KMS-11 (cell line): ENCODE data around the gene RBM18.

ENCODE experiments used
- H2AFZ ChIP-seq: fragments of 200-600 bp; sonication (generic); 2 replicates; pipeline ENCODE4 v1.6.1; 2016; ENCODE audit warnings: antibody characterized with exemption, mixed run types, low read depth
- H3K27ac ChIP-seq: fragments of 200-600 bp; sonication (generic); 2 replicates; pipeline ENCODE4 v1.6.1; 2016; ENCODE audit warnings: mild to moderate bottlenecking, mixed run types
- H3K27me3 ChIP-seq: fragments of 200-600 bp; sonication (generic); 2 replicates; pipeline ENCODE4 v1.6.1; 2017; ENCODE audit warnings: mild to moderate bottlenecking, low read depth, mixed run types, moderate library complexity; ENCODE audit not compliant: insufficient read depth
- H3K36me3 ChIP-seq: fragments of 200-600 bp; sonication (generic); 2 replicates; pipeline ENCODE4 v1.6.1; 2017; ENCODE audit warnings: mild to moderate bottlenecking, mixed run types; ENCODE audit not compliant: insufficient read depth
- H3K4me1 ChIP-seq: fragments of 200-600 bp; sonication (generic); 2 replicates; pipeline ENCODE4 v1.6.1; 2016; ENCODE audit warnings: mild to moderate bottlenecking, low read depth, mixed run types; ENCODE audit not compliant: poor library complexity, severe bottlenecking
- H3K4me2 ChIP-seq: fragments of 200-600 bp; sonication (generic); 2 replicates; pipeline ENCODE4 v1.7.0; 2016; ENCODE audit warnings: mild to moderate bottlenecking, mixed run types
- H3K4me3 ChIP-seq: fragments of 200-600 bp; sonication (generic); IDR thresholded peaks from 2 replicates; pipeline ENCODE4 v1.6.1; 2017; ENCODE audit warnings: low read depth, low read length, mixed read lengths; ENCODE audit not compliant: insufficient read depth
- H3K79me2 ChIP-seq: fragments of 200-600 bp; sonication (generic); 2 replicates; pipeline ENCODE4 v1.6.1; 2016; ENCODE audit warnings: low read depth, mixed run types; ENCODE audit not compliant: insufficient read depth
- H3K9ac ChIP-seq: fragments of 200-600 bp; sonication (generic); 2 replicates; pipeline ENCODE4 v1.6.1; 2016; ENCODE audit warnings: mild to moderate bottlenecking, mixed run types
- H4K20me1 ChIP-seq: fragments of 200-600 bp; sonication (generic); 2 replicates; pipeline ENCODE4 v1.6.1; 2016; ENCODE audit warnings: mild to moderate bottlenecking, mixed run types; ENCODE audit not compliant: insufficient read depth
- TF ChIP-seq, protein P1 (sequence below): fragments of 200-600 bp; sonication (generic); conservative IDR thresholded peaks from 2 replicates; pipeline ENCODE4 v1.6.1; 2017; ENCODE audit warnings: low read depth, mild to moderate bottlenecking, antibody characterized with exemption, low read length, moderate library complexity, mixed read lengths

The RBM18 gene

DNA sequence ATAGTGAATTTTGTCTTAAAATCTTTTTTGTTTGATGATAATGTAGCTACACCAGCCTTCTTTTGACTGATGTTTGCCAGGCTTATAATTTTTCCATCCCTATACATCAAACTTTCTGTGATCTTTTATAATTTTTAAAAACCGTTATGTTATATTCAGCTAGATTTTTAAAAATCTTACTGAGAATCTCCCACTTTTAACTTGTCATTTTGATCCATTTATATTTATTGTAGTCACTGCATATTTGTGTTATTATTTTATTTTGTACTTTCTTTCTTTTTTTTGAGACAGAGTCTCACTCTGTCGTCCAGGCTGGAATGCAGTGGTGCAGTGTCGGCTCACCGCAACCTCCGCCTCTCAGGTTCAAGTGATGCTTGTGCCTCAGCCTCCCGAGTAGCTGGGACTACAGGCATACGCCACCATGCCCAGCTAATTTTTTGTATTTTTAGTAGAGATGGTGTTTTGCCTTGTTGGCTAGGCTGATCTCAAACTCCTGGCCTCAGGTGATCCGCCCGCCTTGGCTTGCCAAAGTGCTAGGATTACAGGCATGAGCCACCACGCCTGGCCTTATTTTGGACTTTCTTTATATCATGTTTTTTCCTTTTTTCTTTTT, 12.8 kb upstream of the RBM18 start:
- H3K36me3 ChIP-seq, result 0 out of 2 replicates have a peak, but pooled peaks cover 4% of the 10 kb centered on the region
- no peaks in the 10 kb centered on the region for H3K27me3 ChIP-seq
- H3K4me2 ChIP-seq, result no peak overlapping the region
- no peaks in the 10 kb centered on the region for H4K20me1 ChIP-seq
- H3K4me1 ChIP-seq, result no peaks in the 10 kb centered on the region
- H2AFZ ChIP-seq, result no peak overlapping the region
- TF ChIP-seq, protein P1, sequence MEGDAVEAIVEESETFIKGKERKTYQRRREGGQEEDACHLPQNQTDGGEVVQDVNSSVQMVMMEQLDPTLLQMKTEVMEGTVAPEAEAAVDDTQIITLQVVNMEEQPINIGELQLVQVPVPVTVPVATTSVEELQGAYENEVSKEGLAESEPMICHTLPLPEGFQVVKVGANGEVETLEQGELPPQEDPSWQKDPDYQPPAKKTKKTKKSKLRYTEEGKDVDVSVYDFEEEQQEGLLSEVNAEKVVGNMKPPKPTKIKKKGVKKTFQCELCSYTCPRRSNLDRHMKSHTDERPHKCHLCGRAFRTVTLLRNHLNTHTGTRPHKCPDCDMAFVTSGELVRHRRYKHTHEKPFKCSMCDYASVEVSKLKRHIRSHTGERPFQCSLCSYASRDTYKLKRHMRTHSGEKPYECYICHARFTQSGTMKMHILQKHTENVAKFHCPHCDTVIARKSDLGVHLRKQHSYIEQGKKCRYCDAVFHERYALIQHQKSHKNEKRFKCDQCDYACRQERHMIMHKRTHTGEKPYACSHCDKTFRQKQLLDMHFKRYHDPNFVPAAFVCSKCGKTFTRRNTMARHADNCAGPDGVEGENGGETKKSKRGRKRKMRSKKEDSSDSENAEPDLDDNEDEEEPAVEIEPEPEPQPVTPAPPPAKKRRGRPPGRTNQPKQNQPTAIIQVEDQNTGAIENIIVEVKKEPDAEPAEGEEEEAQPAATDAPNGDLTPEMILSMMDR, result no peak
- no peak overlapping the region for H3K4me3 ChIP-seq
- H3K27ac ChIP-seq, result no peak overlapping the region
- H3K79me2 ChIP-seq, result peaks cover 47% of the 10 kb centered on the region; the same call in 1 of the 2 replicates
- H3K9ac ChIP-seq, result no peak overlapping the region

DNA sequence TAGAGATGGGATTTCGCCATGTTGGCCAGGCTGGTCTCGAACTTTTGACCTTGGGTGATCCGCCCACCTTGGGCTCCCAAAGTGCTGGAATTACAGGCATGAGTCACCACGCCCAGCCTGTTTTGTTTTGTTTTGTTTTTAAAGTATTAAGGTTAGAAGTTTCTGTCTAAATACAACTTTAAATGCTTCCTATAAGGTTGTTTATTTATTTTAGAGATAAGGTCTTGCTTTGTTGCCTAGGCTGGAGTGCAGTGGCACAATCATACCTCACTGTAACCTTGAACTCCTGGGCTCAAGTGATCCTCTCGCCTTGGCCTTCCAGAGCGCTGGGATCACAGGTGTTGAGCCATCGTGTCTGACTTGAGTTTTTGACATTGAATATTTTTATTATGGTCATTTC, 11.5 kb upstream of the RBM18 start:
- TF ChIP-seq, protein P1, result no peak
- no peaks in the 10 kb centered on the region for H3K4me1 ChIP-seq
- H3K27ac ChIP-seq, result no peak overlapping the region
- H3K4me3 ChIP-seq, result no peak overlapping the region
- peaks cover 47% of the 10 kb centered on the region; the same call in 1 of the 2 replicates for H3K79me2 ChIP-seq
- H2AFZ ChIP-seq, result no peak overlapping the region
- H4K20me1 ChIP-seq, result no peaks in the 10 kb centered on the region
- H3K4me2 ChIP-seq, result no peak overlapping the region
- H3K27me3 ChIP-seq, result no peaks in the 10 kb centered on the region
- 0 out of 2 replicates have a peak, but pooled peaks cover 4% of the 10 kb centered on the region for H3K36me3 ChIP-seq
- no peak overlapping the region for H3K9ac ChIP-seq

DNA sequence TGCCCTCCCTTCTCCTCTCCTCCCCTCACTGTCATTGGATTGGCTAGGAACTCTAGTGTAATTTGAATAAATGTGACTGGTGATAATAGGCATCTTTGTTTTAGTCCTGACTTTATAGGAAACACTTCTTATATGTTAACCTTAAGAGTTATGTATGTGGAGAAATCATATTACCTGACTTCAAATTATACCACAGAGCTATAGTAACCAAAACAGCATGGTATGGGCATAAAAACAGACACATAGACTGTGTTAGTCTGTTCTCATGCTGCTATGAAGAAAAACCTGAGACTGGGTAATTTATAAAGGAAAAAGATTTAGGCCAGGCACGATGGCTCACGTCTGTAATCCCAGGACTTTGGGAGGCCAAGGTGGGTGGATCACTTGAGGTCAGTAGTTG, 9.4 kb upstream of the RBM18 start:
- 0 out of 2 replicates have a peak, but pooled peaks cover 4% of the 10 kb centered on the region for H3K36me3 ChIP-seq
- no peaks in the 10 kb centered on the region for H3K27me3 ChIP-seq
- no peak overlapping the region for H2AFZ ChIP-seq
- H3K4me1 ChIP-seq, result no peaks in the 10 kb centered on the region
- H3K4me3 ChIP-seq, result no peak overlapping the region
- TF ChIP-seq, protein P1, result no peak
- no peak overlapping the region for H3K4me2 ChIP-seq
- H3K27ac ChIP-seq, result no peak overlapping the region
- no peak overlapping the region for H3K9ac ChIP-seq
- H3K79me2 ChIP-seq, result peaks cover 47% of the 10 kb centered on the region; the same call in 1 of the 2 replicates
- H4K20me1 ChIP-seq, result no peaks in the 10 kb centered on the region

DNA sequence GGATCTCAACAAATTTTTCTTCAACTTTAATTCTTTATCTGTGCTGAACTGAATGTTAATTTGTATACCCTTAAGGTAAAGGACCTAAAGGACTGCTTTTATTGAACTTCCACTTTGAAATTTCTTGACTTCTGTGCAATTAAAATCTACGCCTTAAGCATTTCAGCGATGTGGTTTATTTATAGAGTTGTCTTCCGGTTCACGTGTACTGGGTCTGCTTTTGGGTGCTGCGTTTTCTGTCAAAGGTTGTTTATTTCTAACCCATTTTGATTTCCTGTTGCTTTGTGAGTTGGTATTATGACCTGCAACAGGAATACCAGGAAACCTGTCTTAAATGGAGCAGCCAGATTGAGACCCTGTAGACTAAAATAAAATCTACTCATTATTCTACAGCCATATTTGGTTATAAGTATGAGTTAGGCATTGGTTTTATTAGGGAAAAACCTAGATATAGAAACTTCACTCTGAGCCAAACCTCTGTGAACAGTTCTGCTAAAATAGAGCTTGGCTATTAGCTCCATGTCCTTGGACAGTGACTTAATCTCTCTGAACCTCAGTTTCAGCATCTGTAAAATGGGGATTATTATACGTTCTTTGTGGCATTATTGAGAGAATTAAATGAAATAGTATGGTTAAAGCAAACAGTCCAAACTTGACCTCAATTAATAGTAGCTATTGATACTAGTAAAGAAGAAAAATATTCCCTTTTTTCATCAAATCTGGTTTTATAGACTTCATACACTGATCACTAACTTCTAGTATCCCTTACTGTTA, 3.6 kb upstream of the RBM18 start:
- Histone ChIP-seq H4K20me1 (no peaks in the 10 kb centered on the region), H3K9ac (no peak overlapping the region), H3K27me3 (no peaks in the 10 kb centered on the region), H3K79me2 (peaks cover 36% of the 10 kb centered on the region), H3K4me1 (peaks cover 15% of the 10 kb centered on the region), H2AFZ (no peak overlapping the region), H3K4me2 (no peak overlapping the region), H3K27ac (no peak overlapping the region), H3K4me3 (no peak overlapping the region), H3K36me3 (no peaks in the 10 kb centered on the region)
- TF ChIP-seq, protein P1, result no peak
